Mucosa of descending colon (tissue), 3 donors: ENCODE results near the gene LHPP. TPM values are rescaled to one million over a fixed set of nuclear protein-coding genes. Genes with fewer than 3 reads are reported as not detected.
A peak's percentile ranks its signal among the peaks of the same experiment; 100 is the strongest.

Experiments
- ATAC-seq: fragments of 200-7000 bp; cut with Tn5 transposase; one replicate; pipeline ENCODE4 v1.9.1; 2020; ENCODE audit warnings: mild to moderate bottlenecking, moderate library complexity
- DNase-seq, 3 donors: peaks; one replicate each; pipeline ENCODE4 v3.0.0-alpha.2; 2020
- H3K36me3 ChIP-seq: fragments of 200-600 bp; one replicate; pipeline ENCODE4 v1.8.0; 2021; ENCODE audit warnings: low read depth, mild to moderate bottlenecking
- H3K4me1 ChIP-seq: fragments of 200-600 bp; one replicate; pipeline ENCODE4 v1.8.0; 2021; ENCODE audit warnings: low read depth, mild to moderate bottlenecking
- H3K4me3 ChIP-seq: fragments of 200-600 bp; one replicate; pipeline ENCODE4 v1.8.0; 2021; ENCODE audit warnings: mild to moderate bottlenecking
- H3K9me3 ChIP-seq: fragments of 200-600 bp; one replicate; pipeline ENCODE4 v1.8.0; 2021; ENCODE audit warnings: mild to moderate bottlenecking
- intact Hi-C, 2 donors: fragments of 100-400 bp; cut with DNase I in 1 of 2; cut with micrococcal nuclease in 1 of 2; formaldehyde crosslinking; loops; one replicate each; pipeline versions ENCODE4 v1.11.0 to v1.11.1; 2022; cut with DNase I, micrococcal nuclease
- total RNA-seq, 3 donors: library from RNA; stranded (reverse); fragmentation: NEBNext Ultra II Directional in 2 of 3; extraction: Animal tissue kit (Norgen Biotek cat#: 25700) in 2 of 3; gene quantifications; one replicate each; pipeline versions ENCODE4 v1.2.1 to v1.2.4, GENCODE V29; 2021 to 2023
- TF ChIP-seq, protein P1 (sequence below): fragments of 200-600 bp; IDR thresholded peaks from one replicate; pipeline ENCODE4 v1.8.0; 2022; ENCODE audit warnings: antibody characterized with exemption, mild to moderate bottlenecking
- donor health status: DM: no; HTN: no; CAD: no; lungs with moderate emphysema.
- donor health status: DM: no; HTN: no; CAD: no.
- donor health status: DM: no; HTN: yes; CAD: no.

LHPP gene
- total RNA-seq, 3 donors from 2014 or later, result 19.7 to 46.7 (median 26.5) TPM

GRCh38 chr10:124641282-124642087 is 179.9 kb downstream of the LHPP start:
- intact Hi-C loops, result loop anchor here (10.0 kb wide), 1 partner anchor 103 kb away; the partner anchor contains the start of gene FAM53B (in 2 of the 2)
- peak in 2 of 3 donors; percentile 29 to 45 for DNase-seq
- H3K9me3 ChIP-seq, result no peaks in the 10 kb centered on the region
- H3K4me3 ChIP-seq, result no peak overlapping the region
- peaks cover 6% of the 10 kb centered on the region for H3K4me1 ChIP-seq
- TF ChIP-seq, protein P1, sequence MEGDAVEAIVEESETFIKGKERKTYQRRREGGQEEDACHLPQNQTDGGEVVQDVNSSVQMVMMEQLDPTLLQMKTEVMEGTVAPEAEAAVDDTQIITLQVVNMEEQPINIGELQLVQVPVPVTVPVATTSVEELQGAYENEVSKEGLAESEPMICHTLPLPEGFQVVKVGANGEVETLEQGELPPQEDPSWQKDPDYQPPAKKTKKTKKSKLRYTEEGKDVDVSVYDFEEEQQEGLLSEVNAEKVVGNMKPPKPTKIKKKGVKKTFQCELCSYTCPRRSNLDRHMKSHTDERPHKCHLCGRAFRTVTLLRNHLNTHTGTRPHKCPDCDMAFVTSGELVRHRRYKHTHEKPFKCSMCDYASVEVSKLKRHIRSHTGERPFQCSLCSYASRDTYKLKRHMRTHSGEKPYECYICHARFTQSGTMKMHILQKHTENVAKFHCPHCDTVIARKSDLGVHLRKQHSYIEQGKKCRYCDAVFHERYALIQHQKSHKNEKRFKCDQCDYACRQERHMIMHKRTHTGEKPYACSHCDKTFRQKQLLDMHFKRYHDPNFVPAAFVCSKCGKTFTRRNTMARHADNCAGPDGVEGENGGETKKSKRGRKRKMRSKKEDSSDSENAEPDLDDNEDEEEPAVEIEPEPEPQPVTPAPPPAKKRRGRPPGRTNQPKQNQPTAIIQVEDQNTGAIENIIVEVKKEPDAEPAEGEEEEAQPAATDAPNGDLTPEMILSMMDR, result no peak
- H3K36me3 ChIP-seq, result no peaks in the 10 kb centered on the region
- ATAC-seq, result peak; percentile 45

DNA sequence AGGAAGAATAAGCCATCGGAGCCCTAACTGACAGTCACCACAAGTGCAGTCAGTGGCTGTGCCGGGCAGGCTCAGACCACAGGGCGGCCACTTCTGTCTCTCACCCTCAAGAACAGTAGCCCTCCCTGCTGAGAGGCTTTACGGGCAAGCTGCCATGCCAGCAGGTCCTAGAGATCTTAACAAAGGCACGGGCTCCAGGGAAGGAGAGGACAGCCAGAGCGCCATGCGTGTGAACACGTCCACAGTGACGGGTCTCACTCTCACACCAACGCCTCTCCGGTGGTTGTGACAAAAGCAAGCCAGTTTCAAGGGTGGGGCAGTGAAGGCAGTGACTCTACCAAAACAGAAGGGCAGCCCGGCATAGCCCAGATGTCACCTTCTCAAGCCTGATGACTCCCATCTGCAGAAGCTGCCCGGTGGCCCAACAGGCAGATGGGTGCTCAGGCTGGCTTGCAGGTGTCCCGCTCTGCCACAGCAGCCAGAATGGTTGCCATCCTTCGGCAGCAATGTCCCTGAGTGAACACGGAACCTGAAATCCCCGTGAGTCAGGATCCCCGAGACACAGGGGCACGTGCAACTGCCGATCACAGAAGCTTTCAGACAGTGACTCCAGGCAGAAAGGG is 180.6 kb downstream of the LHPP start:
- TF ChIP-seq, protein P1, result no peak
- peaks cover 13% of the 10 kb centered on the region for H3K4me1 ChIP-seq
- no peak overlapping the region for H3K4me3 ChIP-seq
- ATAC-seq (no peak), DNase-seq (peak in 1 of 3 donors; percentile 50)
- H3K36me3 ChIP-seq, result no peaks in the 10 kb centered on the region
- intact Hi-C loops, result loop anchor here (10.0 kb wide), 1 partner anchor 103 kb away; the partner anchor contains the start of gene FAM53B (in 2 of the 2)
- no peaks in the 10 kb centered on the region for H3K9me3 ChIP-seq

DNA sequence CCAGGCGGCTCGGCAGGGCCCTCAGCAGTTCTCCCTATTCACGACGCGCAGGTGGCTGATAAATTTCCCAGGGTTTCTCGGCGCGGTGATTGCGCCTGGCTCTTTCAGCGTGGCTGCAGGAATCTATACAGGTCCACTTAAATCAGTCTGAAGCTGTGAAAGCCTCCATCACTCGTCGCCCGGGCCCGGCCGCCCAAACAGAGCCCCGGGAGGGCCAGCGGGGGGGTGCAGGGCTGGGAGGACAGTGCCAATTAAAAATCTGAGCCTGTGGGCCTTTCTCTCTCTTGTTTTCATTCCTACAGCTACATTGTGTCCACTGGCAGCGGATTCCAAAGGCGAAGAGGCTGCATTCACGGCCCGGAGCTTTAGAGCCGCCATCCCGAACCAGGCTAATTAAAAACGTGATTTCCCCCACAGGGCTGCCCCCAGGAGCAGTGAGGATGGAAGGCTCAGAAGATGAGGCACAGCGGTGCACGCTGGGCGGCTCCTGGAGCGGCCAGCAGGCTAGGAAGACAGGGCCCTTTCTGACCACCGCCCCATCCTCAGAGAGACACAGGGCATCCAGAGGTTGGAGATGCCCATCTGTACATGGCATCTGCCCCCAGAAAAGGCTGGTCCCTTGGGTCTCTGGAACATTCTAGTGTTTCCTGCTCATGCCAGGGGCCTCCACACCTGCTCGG is 181.8 kb downstream of the LHPP start:
- H3K4me1 ChIP-seq, result peaks cover 24% of the 10 kb centered on the region
- TF ChIP-seq, protein P1, result no peak

DNA sequence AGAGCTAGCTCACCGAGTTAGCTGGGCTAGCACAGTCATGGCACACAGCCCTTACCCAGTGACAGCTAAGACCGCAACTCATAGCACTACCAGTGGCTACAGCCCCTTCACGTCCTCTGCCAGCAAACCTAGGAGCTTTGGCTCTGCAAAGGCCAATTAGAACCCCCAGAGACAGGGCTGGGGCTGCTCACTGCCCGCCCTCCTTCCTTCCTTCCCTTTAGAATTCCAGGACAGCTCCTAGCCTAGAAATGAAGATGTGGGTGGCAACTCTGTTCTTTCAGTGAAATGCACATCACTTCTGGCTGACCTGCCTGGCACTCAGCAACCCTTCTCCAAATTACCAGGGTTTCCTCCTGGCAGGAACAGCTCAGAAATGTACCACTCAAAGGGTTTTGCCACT is 182.6 kb downstream of the LHPP start:
- H3K4me1 ChIP-seq, result peaks cover 29% of the 10 kb centered on the region
- TF ChIP-seq, protein P1, result no peak

More for the DNA sequence above, 181.8 kb downstream of the LHPP start:
- peak in 1 of 3 donors; percentile 25 for DNase-seq
- no peaks in the 10 kb centered on the region for H3K9me3 ChIP-seq
- H3K4me3 ChIP-seq, result no peak overlapping the region
- ATAC-seq, result no peak
- intact Hi-C loops, result loop anchor here (10.0 kb wide), 1 partner anchor 101 kb away; the partner anchor contains the start of gene FAM53B (in 2 of the 2)
- no peaks in the 10 kb centered on the region for H3K36me3 ChIP-seq

GRCh38 chr10:124644771-124645415 is 183.3 kb downstream of the LHPP start:
- H3K4me3 ChIP-seq, result no peak overlapping the region
- H3K36me3 ChIP-seq, result no peaks in the 10 kb centered on the region
- TF ChIP-seq, protein P1, result no peak
- ATAC-seq, result no peak
- intact Hi-C loops, result loop anchor here (10.0 kb wide), 1 partner anchor 100 kb away; the partner anchor contains the start of gene FAM53B (in 2 of the 2)
- H3K4me1 ChIP-seq, result peaks cover 33% of the 10 kb centered on the region
- peak in 1 of 3 donors; percentile 50 for DNase-seq
- no peaks in the 10 kb centered on the region for H3K9me3 ChIP-seq

More for the DNA sequence above, 182.6 kb downstream of the LHPP start:
- Histone ChIP-seq H3K36me3 (no peaks in the 10 kb centered on the region), H3K4me3 (no peak overlapping the region), H3K9me3 (no peaks in the 10 kb centered on the region)
- DNase-seq (no peak), ATAC-seq (no peak)
- intact Hi-C loops, result loop anchor here (10.0 kb wide), 1 partner anchor 101 kb away; the partner anchor contains the start of gene FAM53B (in 2 of the 2)
